Superior temporal gyrus (tissue), 1 donor: ENCODE results near the gene MOGAT2.

Experiments used
- DNase-seq: peaks from one replicate; pipeline ENCODE4 v3.0.0-alpha.2; 2016; ENCODE audit errors: extremely low spot score

Gene MOGAT2

GRCh38 chr11:75759832-75760231 is 42.2 kb downstream of the MOGAT2 start:
- DNase-seq: no peak

GRCh38 chr11:75760243-75760642 is 42.6 kb downstream of the MOGAT2 start:
- no peak for DNase-seq

- DNase-seq: peak; percentile 36
Observed at GRCh38 chr11:75760710-75761493, 43.3 kb downstream of the MOGAT2 start.

- DNase-seq: no peak
Observed at GRCh38 chr11:75762158-75762557, 44.5 kb downstream of the MOGAT2 start.

GRCh38 chr11:75762885-75763284 is 45.2 kb downstream of the MOGAT2 start:
- DNase-seq: no peak

- DNase-seq: no peak
Observed at GRCh38 chr11:75763846-75764245, 46.2 kb downstream of the MOGAT2 start.

- DNase-seq: no peak
Observed at GRCh38 chr11:75765116-75765515, 47.5 kb downstream of the MOGAT2 start.

- DNase-seq: no peak
Observed at GRCh38 chr11:75766443-75767227, 49.0 kb downstream of the MOGAT2 start.

GRCh38 chr11:75767228-75767572 is 49.6 kb downstream of the MOGAT2 start:
- DNase-seq: no peak

GRCh38 chr11:75767793-75768111 is 50.1 kb downstream of the MOGAT2 start:
- no peak for DNase-seq

- DNase-seq: peak; percentile 36
Observed at GRCh38 chr11:75768112-75768908, 50.7 kb downstream of the MOGAT2 start, which contains the start of gene DGAT2. TSS of gene DGAT2 (plus strand) at chr11:75768778. CDS start at chr11:75768992, 214 bp downstream.

- DNase-seq: no peak
Observed at GRCh38 chr11:75768909-75769771, 51.5 kb downstream of the MOGAT2 start.

- no peak for DNase-seq
Observed at GRCh38 chr11:75770102-75770501, 52.5 kb downstream of the MOGAT2 start.

- no peak for DNase-seq
Observed at GRCh38 chr11:75771646-75772410, 54.2 kb downstream of the MOGAT2 start.

GRCh38 chr11:75773595-75774353 is 56.1 kb downstream of the MOGAT2 start:
- DNase-seq: no peak

- DNase-seq: no peak
Observed at GRCh38 chr11:75775056-75775455, 57.4 kb downstream of the MOGAT2 start.

GRCh38 chr11:75776546-75776945 is 58.9 kb downstream of the MOGAT2 start:
- no peak for DNase-seq

- DNase-seq: no peak
Observed at GRCh38 chr11:75777461-75778110, 59.9 kb downstream of the MOGAT2 start.

- DNase-seq: no peak
Observed at GRCh38 chr11:75778962-75779361, 61.3 kb downstream of the MOGAT2 start.
